HG02852 (cell line): ENCODE data around the gene PXDN.
"Not testable (repeated sequence)": the region's sequence is repeated elsewhere in the genome, so short reads cannot be mapped to it uniquely, and the experiment has no call there.

Experiments
- ATAC-seq: cut with Tn5 transposase; IDR thresholded peaks from one replicate; pipeline ENCODE4 v1.9.1; 2021; ENCODE audit warnings: mild to moderate bottlenecking, moderate library complexity; ENCODE audit not compliant: unreplicated experiment

The PXDN gene

DNA sequence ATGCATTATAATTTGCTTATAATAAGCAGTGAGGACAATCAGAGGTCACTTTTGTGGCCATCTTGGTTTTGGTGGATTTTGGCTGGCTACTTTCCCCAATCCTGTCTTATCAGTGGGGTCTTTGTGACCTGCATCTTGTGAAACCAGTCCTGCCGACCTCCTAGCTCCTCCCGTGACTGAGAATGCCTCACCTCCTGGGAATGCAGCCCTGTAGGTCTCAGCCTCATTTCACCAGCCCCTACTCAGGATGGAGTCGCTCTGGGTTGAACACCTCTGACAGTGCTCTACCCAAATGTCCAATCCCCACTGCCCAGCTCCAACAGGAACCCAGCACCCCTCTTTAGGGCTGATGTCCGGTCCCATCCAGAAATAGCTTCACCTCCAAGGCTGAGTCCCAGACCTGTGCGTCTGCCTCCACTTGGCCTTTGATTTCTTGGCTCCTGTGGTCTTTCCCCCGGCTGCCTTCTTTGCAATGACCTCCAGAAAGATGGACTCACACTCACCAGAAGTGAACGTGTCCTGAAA is 31.3 kb upstream of the PXDN start:
- ATAC-seq, result no peak

- no peak for ATAC-seq
Measured at GRCh38 chr2:1774929-1775328, 30.6 kb upstream of the PXDN start.

- no peak for ATAC-seq
Measured at GRCh38 chr2:1773883-1774282, 29.6 kb upstream of the PXDN start.

DNA sequence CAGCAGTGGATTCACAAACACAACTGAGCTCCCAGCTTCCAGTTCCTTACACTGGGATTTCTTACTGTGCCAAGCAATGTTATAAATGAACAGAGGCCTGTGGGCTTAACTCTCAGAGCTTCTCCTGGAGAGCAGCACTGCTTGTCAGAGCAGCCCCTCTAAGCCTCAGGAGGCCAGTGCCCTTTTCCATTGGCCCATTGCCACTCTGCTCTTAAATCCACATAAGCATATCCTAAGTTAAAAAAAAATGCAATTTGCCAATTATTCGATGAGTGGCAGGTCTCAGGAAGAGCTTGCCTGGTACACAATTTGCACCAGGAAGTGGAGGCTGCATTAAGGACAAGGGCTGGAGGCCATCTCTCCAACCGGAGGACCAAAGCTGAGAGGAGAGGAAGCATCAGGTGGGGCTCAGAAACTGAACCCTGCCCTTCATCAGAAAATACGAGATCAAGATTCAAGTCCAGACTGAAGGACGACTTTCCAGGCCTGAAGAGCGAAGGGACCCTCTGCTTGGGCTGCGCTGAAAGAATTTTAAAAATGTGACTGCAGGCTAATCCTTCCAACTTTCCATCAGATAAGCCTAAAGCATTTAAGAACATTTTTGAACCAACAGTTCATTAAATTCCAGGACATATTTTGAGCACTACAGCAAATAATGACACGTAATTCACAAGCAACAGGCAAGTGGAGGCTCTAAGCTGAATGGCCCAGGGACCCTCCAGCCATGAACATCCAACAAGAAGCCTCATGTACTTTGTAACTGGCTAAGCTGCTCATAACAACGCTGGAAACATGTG is 28.4 kb upstream of the PXDN start:
- ATAC-seq, result no peak

GRCh38 chr2:1771626-1772280 is 27.4 kb upstream of the PXDN start:
- no peak for ATAC-seq

- ATAC-seq, result no peak
Measured at GRCh38 chr2:1770566-1771380, 26.5 kb upstream of the PXDN start.

DNA sequence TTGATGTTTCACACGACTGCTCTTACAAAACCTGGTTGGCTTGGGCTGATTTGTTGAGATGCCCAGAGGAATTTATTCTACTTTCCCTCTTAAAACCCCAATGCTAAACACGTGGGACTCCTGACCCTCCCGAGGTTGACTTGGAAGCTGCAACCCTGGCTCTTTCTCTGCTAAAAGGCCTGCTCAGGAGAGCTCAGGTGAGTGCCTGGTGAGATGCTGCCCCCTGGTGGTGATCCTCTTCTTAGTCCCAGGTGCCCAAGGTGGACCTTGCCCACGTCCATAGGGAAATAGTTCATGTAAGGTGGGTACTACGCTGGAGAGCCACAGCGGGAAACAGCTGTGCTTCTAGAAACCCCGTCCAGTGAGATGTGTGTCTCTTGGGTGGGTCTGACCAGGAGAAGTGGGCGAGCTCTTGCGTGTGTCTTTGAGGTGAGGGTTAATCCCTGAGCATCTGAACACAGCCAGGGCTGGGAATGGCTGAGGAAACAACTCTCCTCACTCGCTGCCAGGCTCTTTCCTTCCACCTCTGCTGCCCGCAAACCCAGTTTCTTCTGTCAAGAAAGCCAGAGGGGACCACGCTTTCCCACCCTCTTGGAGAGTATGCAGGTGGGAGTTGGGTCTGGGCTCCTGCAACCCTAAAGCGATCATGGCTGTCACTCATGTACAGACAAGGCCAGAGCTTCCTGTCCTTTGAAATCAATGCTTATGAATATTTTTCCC is 25.5 kb upstream of the PXDN start:
- ATAC-seq, result no peak

- ATAC-seq, result no peak
Measured at GRCh38 chr2:1767939-1768691, 23.8 kb upstream of the PXDN start.

DNA sequence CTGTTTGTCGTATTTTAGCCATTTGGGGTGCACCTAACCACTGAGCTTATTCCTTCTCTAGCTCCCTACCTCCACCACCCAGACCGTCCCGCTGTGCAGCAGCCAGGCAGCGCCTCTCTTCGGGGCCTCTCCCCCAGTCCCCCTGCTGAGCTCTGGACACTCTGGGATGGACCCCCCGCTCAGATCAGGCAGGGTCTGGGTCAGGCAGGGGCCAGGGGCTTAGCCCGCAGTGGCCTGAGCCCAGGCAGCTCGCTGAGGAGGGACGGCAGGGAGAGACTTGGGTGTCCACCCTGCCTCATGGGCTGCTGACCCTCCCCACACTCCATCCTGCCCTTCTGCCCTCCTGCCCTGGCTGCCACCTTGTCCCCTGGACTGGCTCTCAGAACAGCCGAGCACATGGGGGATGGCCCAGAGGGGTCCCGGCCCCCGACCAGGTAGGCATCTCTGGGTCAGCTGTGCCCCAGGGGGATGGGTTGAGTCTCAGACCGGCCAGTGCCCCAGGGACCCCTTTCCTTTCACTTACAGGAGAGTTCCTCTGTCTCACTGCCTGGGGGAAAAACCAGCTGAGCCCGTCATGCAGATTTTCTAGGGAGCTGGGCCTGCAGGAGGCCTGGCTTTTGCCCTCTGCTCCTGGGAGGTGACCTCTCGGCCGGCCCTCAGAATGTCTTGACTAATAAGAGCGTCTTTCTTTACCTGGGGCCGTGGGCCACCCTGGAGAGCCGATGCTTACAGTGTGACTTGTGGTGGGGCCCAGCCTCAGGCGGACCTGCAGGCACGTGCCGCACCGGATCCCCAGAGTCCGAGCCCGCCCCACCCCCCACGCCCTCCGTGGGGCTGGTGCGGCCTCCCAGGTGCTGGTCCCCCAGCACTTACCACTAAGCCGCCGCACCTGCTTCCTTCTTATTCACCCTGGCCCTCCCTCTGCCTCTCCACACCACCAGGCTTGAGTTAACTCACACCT is 22.8 kb upstream of the PXDN start:
- ATAC-seq, result no peak

- ATAC-seq, result no peak
Measured at GRCh38 chr2:1766425-1766824, 22.1 kb upstream of the PXDN start.

- not testable (repeated sequence) for ATAC-seq
Measured at GRCh38 chr2:1765201-1765600, 20.9 kb upstream of the PXDN start.

GRCh38 chr2:1759611-1759930 is 15.3 kb upstream of the PXDN start:
- ATAC-seq, result no peak

DNA sequence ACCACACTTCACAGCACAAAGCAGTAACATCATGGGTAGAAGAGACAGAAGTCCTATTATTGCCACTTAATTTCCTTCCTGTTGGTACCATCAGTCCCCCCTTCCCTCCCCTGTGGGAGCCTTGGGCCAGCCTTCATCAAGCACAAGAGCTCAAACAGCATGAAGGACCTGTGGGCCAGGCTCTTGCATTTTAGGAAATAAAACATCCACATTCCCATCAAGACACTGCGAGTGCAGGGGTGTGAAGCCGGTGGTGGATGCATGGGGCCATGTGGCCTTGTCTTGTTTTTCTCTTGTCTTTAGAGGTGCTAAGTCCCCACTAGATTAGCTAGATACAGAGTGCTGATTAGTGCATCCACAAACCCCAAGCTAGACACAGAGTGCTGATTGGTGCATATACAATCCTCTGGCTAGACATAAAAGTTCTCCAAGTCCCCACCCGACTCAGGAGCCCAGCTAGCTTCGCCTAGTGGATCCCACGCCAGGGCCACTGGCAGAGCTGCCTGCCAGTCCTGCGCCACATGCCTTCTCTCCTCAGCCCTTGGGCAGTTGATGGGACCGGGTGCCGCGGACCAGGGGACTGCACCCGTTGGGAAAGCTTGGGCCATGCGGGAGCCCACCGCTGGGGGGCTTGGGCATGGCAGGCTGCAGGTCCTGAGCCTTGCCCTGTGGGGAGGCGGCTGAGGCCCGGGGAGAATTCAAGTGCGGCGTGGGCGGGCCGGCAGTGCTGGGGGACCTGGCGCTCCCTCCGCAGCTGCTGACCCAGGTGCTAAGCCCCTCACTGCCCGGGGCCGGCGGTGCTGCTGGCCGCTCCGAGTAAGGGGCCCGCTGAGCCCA is 14.7 kb upstream of the PXDN start:
- ATAC-seq, result no peak

GRCh38 chr2:1758171-1758570 is 13.9 kb upstream of the PXDN start:
- no peak for ATAC-seq

DNA sequence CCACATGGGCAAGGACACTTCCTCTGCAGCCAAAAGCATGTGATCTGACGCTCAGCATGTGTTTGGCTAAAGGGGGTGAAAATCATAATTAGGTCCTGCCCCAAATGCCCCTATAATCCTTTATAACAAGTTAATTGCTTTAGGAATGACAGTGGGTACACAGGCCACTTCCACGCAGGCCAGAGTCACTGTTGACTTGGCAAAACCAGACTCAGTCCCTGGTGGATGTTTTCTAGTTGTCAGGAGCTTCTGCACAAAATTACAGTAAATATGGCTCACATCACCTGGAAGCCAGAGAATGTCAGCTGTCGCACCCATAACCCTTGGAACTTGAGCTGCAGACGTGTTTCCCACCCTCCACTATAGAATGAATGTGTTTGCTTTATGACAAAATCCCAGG is 13.3 kb upstream of the PXDN start:
- no peak for ATAC-seq

- not testable (repeated sequence) for ATAC-seq
Measured at GRCh38 chr2:1757146-1757545, 12.8 kb upstream of the PXDN start.

DNA sequence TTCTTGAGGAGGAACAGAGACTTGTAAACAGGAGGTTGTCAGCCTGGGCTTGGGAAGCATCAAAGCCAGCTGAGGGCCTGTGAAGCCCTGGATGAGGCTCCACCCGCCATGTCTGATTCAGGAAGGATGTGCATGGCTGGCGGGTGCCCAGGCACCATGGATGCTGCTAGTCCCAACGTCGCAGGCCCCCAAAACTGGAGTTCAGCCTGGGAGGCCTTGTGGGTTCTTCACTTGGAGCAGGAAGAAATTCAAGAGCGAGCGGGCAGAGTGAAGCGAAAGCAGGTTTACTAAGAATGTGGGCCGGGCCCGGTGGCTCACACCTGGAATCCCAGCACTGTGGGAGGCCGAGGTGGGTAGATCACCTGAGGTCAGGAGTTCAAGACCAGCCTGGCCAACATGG is 12.1 kb upstream of the PXDN start:
- no peak for ATAC-seq
